HCT116 (cell line): ENCODE measurements around the gene SIVA1.

Experiments used
- EGR1 ChIP-seq: IDR thresholded peaks from 2 replicates; pipeline ENCODE4 v1.6.1; 2012; ENCODE audit warnings: low read depth
- EZH2 ChIP-seq: fragments of 200-600 bp; sonication (generic); IDR thresholded peaks from 2 replicates; pipeline ENCODE4 v1.6.1; 2017; ENCODE audit warnings: antibody characterized with exemption, mixed run types
- POLR2AphosphoS5 ChIP-seq: IDR thresholded peaks from 2 replicates; pipeline ENCODE4 v1.6.1; 2011; ENCODE audit warnings: mild to moderate bottlenecking, low read depth, low read length, moderate library complexity
- TF ChIP-seq, protein P1 (sequence below), 3 experiments: fragments of 200-600 bp in 1 of 3; sonication (generic) in 1 of 3; IDR thresholded peaks in 2 of 3; conservative IDR thresholded peaks in 1 of 3; 2 replicates each; pipeline ENCODE4 v1.5.1; 2012 to 2017; ENCODE audit warnings: low read depth in 2 of 3, low read length in 2 of 3, antibody characterized with exemption in 1 of 3, borderline replicate concordance in 1 of 3, control low read depth in 1 of 3, mild to moderate bottlenecking in 1 of 3, mixed read lengths in 1 of 3, mixed run types in 1 of 3, moderate library complexity in 1 of 3; ENCODE audit not compliant: insufficient read depth in 1 of 3

DNA sequence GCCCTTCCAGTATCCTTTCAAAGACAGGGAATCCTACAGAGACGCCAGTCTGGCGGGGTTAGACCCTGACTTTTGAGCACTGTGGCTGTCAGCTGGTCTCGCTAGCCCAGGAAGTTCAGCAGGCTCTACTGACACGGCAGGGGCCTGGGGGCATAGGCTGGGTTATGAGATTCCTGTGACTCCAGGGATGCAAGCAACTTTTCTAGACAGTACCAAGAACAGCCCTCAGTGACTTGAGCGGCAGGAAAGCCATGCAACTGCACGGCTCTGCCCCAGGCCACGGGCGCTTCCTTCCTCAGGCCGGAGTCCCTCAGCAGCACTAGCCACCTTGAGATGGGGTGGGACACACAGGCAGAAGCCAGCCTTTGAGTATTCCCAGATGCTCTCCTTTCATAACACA is 5.1 kb upstream of the SIVA1 start:
- no peak for TF ChIP-seq EZH2
- TF ChIP-seq, protein P1, sequence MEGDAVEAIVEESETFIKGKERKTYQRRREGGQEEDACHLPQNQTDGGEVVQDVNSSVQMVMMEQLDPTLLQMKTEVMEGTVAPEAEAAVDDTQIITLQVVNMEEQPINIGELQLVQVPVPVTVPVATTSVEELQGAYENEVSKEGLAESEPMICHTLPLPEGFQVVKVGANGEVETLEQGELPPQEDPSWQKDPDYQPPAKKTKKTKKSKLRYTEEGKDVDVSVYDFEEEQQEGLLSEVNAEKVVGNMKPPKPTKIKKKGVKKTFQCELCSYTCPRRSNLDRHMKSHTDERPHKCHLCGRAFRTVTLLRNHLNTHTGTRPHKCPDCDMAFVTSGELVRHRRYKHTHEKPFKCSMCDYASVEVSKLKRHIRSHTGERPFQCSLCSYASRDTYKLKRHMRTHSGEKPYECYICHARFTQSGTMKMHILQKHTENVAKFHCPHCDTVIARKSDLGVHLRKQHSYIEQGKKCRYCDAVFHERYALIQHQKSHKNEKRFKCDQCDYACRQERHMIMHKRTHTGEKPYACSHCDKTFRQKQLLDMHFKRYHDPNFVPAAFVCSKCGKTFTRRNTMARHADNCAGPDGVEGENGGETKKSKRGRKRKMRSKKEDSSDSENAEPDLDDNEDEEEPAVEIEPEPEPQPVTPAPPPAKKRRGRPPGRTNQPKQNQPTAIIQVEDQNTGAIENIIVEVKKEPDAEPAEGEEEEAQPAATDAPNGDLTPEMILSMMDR (IDR thresholded peaks at IDR 0.05 in 2 of 3, conservative IDR thresholded peaks at IDR 0.05 in 1 of 3; ENCODE audit: borderline replicate concordance in 1 of 3, insufficient read depth in 1 of 3, low read depth in 2 of 3, low read length in 2 of 3): no peak
- TF ChIP-seq POLR2AphosphoS5: no peak
- TF ChIP-seq EGR1: no peak
